OCI-LY1 (cell line): ENCODE measurements around the gene TSEN2.

Experiments used
- CTCF ChIP-seq: fragments of 200-600 bp; sonication (generic), shearing (Covaris generic); IDR thresholded peaks from 2 replicates; pipeline ENCODE4 v1.5.1; 2017; ENCODE audit warnings: mild to moderate bottlenecking, antibody characterized with exemption, low read length, moderate library complexity, mixed read lengths
- EZH2 ChIP-seq: fragments of 200-600 bp; sonication (generic), shearing (Covaris generic); IDR thresholded peaks from 2 replicates; pipeline ENCODE4 v1.8.0; 2017; ENCODE audit warnings: borderline replicate concordance, mixed run types, mild to moderate bottlenecking, antibody characterized with exemption, low read length, moderate library complexity, mixed read lengths

DNA sequence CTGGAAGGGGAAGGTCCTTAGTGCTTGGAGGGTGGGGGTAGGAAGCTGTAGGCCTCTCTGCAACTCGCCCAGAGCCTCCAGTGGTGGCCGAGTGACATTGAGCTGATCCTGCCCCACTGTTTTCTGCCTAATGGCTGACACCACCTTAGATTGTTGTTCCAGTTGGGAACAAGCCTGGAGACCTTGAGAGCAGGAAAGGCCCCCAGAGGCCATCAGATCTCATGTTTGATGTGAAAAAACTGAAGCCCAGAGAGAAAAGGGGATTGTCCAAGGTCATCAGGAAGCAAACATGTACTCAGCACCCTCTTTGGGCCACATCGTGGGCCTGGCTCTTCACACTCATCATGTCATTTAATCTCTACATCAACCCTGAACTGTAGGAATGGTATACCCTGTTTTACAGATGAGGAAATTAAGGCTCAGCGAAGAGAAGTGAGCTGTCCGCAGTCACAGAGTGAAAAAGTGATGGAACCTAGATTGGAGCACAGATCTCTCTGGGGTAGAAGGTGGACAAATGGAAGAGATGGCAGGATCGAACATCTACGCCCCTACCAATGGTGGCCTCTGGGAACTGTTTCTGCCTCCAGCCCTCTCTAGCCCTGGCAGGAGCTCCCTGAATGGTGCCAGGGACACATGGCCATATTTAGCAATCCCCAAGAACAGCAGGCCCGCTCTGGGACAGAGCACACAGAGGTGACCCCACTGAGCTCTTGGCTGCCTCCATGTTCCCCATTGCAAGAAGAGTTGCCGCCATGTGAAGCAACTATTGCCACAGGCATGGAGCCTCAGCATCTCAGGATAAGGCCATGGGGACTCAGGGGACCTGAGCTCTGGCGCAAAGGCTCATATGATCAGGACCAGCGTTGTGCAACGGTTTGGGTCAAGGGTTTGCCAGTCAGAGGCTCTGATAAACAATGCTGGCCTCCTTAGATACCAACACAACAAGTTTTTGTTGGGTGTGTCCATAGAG, 31.6 kb upstream of the TSEN2 start:
- no peak for TF ChIP-seq CTCF
- TF ChIP-seq EZH2, result no peak
